Transverse colon (tissue), 4 donors: ENCODE data around the gene VWA7.

Experiments
- POLR2A ChIP-seq: fragments of 450-650 bp; IDR thresholded peaks from one replicate; pipeline ENCODE4 v1.6.1; 2016; ENCODE audit warnings: antibody characterized with exemption, mild to moderate bottlenecking, moderate library complexity
- POLR2AphosphoS5 ChIP-seq, 3 donors: sonication (generic); formaldehyde crosslinking; IDR thresholded peaks; one replicate each; pipeline ENCODE4 v1.6.1; 2016; ENCODE audit warnings: antibody characterized with exemption in 3 of 3
- TF ChIP-seq, protein P1 (sequence below), 5 experiments: fragments of 200-600 bp in 3 of 5; fragments of 450-650 bp in 2 of 5; sonication (generic) in 3 of 5; IDR thresholded peaks; 1 replicate in 2 of 5; 2 replicates in 3 of 5; pipeline ENCODE4 v1.5.1; 2016 to 2017; ENCODE audit warnings: antibody characterized with exemption in 5 of 5, inconsistent platforms in 3 of 5, mild to moderate bottlenecking in 2 of 5, moderate library complexity in 1 of 5

- TF ChIP-seq, protein P1, sequence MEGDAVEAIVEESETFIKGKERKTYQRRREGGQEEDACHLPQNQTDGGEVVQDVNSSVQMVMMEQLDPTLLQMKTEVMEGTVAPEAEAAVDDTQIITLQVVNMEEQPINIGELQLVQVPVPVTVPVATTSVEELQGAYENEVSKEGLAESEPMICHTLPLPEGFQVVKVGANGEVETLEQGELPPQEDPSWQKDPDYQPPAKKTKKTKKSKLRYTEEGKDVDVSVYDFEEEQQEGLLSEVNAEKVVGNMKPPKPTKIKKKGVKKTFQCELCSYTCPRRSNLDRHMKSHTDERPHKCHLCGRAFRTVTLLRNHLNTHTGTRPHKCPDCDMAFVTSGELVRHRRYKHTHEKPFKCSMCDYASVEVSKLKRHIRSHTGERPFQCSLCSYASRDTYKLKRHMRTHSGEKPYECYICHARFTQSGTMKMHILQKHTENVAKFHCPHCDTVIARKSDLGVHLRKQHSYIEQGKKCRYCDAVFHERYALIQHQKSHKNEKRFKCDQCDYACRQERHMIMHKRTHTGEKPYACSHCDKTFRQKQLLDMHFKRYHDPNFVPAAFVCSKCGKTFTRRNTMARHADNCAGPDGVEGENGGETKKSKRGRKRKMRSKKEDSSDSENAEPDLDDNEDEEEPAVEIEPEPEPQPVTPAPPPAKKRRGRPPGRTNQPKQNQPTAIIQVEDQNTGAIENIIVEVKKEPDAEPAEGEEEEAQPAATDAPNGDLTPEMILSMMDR (IDR thresholded peaks at IDR 0.05): peak in 4 of 5 experiments; percentile 14 to 65 (median 36)
- TF ChIP-seq POLR2AphosphoS5 (IDR thresholded peaks at IDR 0.05): peak in 1 of 3 donors; percentile 12
- no peak for TF ChIP-seq POLR2A
Observed at GRCh38 chr6:31775184-31775583, 1.9 kb downstream of the VWA7 start.
